Right renal pelvis (tissue), 4 donors: ENCODE data around the gene FIP1L1. TPM values are rescaled to one million over a fixed set of nuclear protein-coding genes. Genes with fewer than 3 reads are reported as not detected.
"Not testable (repeated sequence)": the region's sequence is repeated elsewhere in the genome, so short reads cannot be mapped to it uniquely, and the experiment has no call there.

Experiments
- DNase-seq, 4 donors: peaks; one replicate each; pipeline ENCODE4 v3.0.0-alpha.2; 2013; ENCODE audit warnings: low read depth in 4 of 4, low spot score in 3 of 4, missing footprints in 1 of 4
- polyA plus RNA-seq, 4 donors: library from polyadenylated mRNA; unstranded; fragments of 120-200 nt; gene quantifications; one replicate each; pipeline ENCODE4 v1.2.1, GENCODE V29; 2013; ENCODE audit not compliant: insufficient read length in 4 of 4

The FIP1L1 gene
- polyA plus RNA-seq, 4 donors: 83.2 to 108 (median 106) TPM

GRCh38 chr4:53465891-53466290 is 88.5 kb downstream of the FIP1L1 start:
- no peak for DNase-seq

DNA sequence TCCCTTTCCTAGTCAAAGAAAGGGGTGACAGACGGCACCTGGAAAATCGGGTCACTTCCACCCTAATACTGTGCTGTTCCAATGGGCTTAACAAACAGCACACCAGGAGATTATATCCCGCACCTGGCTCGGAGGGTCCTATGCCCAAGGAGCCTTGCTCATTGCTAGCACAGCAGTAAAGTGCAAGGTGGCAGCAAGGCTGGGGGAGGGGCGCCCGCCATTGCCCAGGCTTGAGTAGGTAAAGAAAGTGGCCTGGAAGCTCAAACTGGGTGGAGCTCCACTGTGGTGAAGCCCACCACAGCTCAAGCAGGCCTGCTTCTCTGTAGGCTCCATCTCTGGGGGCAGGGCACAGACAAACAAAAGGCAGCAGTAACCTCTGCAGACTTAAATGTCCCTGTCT is 89.1 kb downstream of the FIP1L1 start:
- not testable (repeated sequence) for DNase-seq

DNA sequence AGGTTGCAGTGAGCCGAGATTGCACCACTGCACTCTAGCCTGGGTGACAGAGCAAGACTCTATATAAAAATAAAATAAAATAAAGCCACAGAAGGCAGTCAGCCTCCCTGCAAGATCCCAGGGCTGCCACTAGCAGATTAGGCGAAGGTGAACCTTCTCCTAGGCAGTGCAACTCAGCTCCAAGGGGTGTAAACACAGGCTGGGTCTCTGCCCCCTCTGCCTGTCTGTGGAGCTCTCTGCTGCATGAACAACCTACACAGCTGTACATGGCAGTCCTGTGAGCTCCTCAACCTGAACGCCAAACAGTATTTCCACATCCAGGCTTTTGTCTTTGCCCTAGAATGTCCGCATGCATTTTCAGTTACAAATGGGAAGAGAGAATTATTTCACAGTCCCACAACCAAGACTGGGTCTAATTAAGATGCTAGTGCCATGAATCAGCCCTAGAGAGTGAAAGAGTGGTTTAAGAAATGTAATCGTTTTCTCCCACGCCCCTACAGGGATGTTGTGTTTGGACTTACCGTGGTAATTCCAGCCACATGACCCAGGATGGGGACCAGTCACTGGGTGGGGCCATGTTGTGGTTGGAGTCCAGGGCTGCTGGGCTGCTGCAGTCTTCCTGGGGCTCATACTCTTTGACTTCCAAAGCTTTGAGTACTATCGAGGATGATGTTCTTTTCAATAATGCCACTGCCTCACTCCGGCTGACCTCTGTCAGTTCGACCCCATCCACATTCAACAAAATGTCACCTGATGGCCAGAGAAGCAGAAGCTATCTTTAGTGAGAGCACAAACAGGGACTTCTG is 99.0 kb downstream of the FIP1L1 start:
- no peak for DNase-seq

DNA sequence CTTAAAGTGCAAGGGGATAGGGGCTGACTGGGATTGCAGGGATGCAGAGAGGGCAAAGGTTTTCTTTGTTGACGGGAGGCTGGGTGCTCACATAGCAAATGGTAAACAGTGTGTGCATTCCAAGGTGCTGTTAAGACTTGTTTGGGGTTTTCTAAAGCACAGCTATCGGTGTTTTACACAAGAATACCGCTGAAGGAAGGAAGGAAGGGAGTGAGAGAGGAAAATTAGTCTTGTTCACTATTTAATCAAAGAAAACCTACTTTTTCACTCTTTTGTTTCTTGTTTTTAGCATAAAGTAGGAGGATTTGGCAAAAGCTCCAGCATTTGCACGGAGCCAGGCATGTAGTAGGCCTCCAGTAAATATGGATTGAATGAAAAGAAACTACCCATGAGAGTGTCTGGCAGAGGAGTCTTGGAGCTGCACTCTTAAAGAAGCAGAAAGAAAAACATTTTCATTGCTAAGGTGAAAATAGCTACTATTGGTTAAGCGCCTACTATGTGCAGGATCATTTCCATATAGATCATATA is 99.7 kb downstream of the FIP1L1 start:
- no peak for DNase-seq

GRCh38 chr4:53477636-53478035 is 100.2 kb downstream of the FIP1L1 start:
- DNase-seq: no peak

DNA sequence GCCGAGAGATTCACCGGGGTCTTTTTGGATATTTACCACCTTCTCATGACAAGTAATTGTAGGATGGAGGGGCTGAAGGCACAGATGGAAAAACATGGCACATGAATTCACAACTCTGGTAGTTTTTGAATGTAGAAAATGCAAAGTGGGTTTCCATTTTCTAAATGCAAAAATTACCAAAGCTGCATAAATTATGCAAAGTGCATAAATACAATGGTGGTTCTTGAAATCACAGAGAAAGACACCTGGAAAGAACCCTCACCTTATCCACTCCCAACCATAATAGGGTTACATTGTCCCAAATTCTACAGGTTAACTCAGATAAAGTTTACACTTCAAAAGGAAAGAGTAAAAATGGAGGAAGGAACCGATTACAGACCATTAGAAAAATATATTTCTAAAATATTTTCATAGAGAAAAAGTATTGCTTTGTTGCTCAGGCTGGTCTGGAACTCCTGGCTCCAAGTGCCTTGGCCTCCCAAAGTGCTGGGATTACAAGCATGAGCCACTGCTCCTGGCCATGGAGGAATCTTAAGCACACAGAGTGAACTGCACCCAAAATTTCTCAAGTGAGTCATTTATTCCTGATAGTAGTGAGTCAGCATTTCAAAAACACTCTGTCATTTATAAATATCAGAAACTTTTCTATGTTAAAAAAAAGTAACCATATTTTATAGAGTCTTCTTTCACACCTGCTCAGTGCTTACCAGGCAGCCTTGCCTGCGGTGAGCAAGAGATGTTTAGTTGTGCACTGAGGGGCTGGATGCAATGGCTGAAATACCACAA is 101.4 kb downstream of the FIP1L1 start:
- no peak for DNase-seq

- no peak for DNase-seq
Observed at GRCh38 chr4:53479736-53480525, 102.5 kb downstream of the FIP1L1 start.

DNA sequence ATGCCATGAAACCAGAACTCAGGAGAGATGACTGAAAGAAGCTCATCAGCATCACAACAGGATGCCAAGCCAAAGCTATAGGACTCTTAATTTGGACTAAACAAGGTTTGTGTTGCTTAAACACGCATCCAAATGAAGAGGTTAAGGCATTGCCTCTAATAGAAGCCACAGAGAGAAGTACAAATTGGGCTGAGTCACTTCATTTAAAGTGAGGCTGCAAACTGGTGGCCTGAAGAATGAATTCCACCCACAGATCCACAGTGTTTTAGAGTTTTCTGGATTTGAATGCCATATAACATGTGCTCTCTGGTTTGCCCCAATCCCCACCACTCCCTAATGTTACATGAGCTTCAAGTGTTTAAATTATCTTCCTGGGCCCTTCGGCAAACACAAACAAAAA is 103.5 kb downstream of the FIP1L1 start:
- DNase-seq: no peak

DNA sequence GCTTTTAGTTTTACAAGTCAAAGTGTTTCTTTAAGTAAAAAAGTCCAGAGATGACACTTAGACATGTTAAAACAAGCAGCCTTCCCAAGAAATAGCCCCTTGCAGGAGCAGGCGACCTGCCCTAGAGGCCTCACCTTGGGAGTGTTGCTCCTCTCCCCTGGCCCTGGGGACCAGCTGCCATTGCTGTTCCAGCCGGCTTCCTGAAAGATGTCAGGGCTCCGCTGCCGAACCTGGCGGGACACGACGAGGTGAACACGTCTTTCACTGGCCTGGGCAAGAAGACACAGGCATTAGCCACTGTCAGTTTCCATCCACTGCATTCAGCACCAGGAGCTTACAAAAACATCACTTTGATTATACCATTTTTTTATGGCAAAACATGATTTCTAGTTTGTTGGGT is 104.1 kb downstream of the FIP1L1 start:
- DNase-seq: no peak

GRCh38 chr4:53483250-53483649 is 105.8 kb downstream of the FIP1L1 start:
- DNase-seq: no peak

GRCh38 chr4:53484911-53485657 is 107.6 kb downstream of the FIP1L1 start:
- DNase-seq: no peak

- DNase-seq: no peak
Observed at GRCh38 chr4:53485658-53486040, 108.2 kb downstream of the FIP1L1 start.

- DNase-seq: no peak
Observed at GRCh38 chr4:53487766-53488165, 110.3 kb downstream of the FIP1L1 start.

- no peak for DNase-seq
Observed at GRCh38 chr4:53489279-53489889, 111.9 kb downstream of the FIP1L1 start.

DNA sequence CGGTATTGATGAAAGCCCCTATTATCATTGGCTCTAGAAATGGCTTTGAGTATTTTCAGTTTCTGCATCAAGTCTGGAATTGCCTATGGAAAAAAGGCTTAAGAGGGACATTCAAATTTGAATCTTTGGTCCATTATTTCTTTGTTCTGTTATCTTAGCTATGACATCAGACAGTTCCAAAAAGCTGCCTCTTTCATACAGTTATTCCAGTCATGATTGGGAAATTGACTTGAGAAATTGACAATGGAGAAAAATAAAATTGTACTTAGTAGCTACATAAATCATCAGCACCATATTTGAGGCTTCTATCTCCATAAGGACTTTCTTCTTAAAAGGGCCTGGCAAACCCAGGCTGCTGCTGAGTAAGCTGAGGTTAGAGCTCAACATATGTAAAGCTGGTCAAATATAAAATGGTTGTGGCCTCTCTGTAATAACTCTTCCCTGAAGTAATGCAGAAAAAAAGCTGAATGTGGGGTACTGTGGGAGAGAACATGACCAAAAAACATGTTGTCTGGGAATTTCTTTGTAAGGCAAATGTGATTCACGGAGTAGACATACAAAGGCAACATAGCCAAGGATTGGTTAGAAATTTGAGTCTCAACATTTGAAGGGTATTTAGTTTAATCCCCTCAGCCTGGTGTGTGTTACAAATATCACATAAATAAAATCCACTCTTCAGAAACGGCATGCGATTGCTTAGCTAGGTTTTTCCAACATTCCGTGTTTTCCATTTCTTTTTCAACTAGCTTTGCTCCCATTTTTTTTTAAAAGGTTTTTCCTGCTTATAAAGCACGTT is 112.9 kb downstream of the FIP1L1 start:
- DNase-seq: no peak

DNA sequence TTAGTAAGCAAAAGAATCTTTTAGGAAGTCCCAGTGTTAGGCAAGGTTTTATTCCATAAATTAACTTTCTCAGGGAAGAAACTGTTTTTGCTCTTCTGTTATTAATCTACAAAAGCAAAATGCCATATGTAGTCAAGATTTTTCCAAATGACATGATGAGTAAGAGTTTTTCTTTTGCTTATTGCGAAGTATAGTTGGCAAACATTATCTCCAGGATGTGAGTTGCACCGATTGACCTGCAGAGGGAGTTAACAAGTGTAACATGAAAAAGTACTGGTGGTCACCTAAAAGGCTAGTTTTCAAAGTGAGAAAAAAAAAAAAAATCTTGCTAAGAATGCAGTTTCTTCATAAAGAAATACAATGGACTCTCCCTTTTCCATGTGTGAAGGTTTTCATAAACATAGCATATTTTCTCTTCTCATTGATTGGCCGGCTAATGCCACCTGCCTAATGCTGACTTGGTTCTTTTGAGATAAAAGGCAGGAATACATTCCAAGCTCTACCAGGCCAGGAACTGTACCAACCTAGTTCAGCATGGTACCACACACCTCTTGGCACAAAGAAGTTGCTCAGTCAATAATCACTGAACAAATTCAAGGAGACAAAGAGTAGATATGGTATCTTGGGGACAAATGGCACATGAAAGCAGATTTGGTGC is 113.7 kb downstream of the FIP1L1 start:
- no peak for DNase-seq

GRCh38 chr4:53494851-53495250 is 117.4 kb downstream of the FIP1L1 start:
- DNase-seq: no peak

GRCh38 chr4:53497487-53498244 is 120.2 kb downstream of the FIP1L1 start:
- no peak for DNase-seq
